ENCODE measurements around the gene ZNF296.

ZNF296 gene

DNA sequence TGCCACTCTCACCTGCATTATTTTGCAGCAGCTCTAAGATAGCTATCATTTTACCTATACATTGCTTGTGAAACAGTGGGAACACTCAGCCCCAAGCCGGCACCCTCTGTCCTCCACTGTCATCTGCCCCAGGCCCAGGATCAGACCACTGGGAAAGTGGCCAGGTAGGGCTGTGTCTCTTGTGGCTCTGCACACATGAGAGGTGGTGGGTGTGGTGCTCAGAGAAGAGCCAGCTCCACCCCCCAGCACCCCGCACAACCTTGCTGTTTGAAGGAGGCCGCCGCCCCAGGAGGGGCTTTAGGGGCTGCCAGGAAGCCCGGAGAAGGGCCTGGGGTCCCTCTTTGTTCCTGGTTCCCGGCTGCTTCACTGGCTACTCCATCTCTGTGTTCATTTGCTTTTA is 43.3 kb upstream of the ZNF296 start:
- no peak for DNase-seq (ENCODE audit: low read depth)
- no peak overlapping the region for H3K4me3 ChIP-seq (ENCODE audit: low read depth, low read length)
- TF ChIP-seq, protein P1, sequence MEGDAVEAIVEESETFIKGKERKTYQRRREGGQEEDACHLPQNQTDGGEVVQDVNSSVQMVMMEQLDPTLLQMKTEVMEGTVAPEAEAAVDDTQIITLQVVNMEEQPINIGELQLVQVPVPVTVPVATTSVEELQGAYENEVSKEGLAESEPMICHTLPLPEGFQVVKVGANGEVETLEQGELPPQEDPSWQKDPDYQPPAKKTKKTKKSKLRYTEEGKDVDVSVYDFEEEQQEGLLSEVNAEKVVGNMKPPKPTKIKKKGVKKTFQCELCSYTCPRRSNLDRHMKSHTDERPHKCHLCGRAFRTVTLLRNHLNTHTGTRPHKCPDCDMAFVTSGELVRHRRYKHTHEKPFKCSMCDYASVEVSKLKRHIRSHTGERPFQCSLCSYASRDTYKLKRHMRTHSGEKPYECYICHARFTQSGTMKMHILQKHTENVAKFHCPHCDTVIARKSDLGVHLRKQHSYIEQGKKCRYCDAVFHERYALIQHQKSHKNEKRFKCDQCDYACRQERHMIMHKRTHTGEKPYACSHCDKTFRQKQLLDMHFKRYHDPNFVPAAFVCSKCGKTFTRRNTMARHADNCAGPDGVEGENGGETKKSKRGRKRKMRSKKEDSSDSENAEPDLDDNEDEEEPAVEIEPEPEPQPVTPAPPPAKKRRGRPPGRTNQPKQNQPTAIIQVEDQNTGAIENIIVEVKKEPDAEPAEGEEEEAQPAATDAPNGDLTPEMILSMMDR (IDR thresholded peaks at IDR 0.05; ENCODE audit: insufficient read depth, low read depth, low read length, missing control alignments) = no peak

DNA sequence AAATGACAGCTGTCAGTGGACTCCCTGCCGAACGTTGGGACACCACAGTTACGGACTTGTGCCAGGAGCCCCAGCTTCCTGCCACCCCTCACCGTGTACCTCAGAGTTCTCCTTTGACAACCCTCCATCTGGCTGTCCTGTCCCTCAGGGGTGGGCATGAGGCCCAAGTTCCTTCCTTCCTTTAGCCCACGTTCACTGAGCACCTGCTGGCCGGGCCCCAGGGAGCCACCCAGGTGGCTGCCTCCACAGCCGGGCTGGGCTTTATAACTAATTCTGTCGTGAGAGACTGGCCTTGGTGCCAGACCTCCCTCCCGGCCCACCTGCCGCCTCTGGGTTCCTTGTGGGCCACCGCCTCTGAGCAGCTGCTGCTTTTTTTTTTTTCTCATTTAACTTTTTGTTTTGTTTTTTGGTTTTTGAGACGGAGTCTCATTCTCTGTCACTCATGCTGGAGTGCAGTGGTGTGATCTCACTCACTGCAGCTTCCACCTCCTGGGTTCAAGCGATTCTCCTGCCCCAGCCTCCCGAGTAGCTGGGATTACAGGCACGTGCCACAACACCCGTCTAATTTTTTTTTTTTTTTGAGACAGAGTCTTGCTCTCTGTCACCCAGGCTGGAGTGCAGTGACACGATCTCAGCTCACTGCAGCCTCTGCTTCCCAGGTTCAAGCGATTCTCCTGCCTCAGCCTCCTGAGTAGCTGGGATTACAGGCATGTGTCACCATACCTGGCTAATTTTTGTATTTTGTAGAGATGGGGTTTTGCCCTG is 42.5 kb upstream of the ZNF296 start:
- peak; percentile 73 for DNase-seq (ENCODE audit: low read depth)
- peak overlapping the region; percentile 35 for H3K4me3 ChIP-seq (ENCODE audit: low read depth, low read length)

DNA sequence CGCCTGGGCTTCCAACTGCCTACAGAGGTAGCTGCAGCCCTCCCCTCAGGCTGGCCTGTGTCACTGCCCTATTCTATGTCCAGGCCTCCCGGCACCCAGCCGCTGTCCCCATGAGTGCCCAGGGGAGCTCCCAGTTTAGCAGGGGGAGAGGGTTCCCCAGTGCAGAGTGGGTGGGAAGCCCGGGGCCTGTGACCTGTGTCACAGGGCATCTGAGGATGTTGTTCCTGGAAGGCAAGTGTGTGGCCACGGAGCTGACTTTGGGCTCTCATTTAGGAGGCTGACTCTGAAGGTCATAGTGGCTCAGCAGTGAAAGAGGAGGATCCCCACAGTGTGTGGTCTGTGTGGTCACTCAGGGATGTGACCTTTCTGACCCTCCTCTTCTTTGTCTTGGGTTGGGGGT is 41.8 kb upstream of the ZNF296 start:
- TF ChIP-seq, protein P1 (IDR thresholded peaks at IDR 0.05; ENCODE audit: insufficient read depth, low read depth, low read length, missing control alignments) = no peak
- H3K4me3 ChIP-seq (ENCODE audit: low read depth, low read length) = peak overlapping the region; percentile 35
- no peak for DNase-seq (ENCODE audit: low read depth)

DNA sequence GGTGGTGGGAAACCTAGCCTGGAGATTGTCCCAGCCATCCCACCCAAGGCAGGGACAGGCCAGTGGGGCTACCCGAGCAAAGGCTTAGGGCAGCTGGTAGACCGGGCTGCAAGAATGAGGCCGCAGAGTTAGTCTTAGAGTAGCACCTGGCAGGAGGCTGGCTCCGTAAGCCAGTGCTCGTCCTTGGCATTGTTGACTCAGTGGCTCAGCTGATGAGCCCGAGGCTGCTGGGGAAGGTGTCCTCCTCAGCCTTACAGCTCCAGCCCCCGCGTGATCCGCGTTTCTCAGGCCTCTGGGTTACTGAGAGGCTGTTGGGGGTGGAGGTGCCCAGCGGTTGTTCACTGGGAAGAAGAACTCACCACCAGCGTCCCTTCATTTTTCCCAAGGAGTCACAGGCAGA is 41.4 kb upstream of the ZNF296 start:
- TF ChIP-seq, protein P1 (IDR thresholded peaks at IDR 0.05; ENCODE audit: insufficient read depth, low read depth, low read length, missing control alignments) = no peak
- DNase-seq (ENCODE audit: low read depth) = no peak

DNA sequence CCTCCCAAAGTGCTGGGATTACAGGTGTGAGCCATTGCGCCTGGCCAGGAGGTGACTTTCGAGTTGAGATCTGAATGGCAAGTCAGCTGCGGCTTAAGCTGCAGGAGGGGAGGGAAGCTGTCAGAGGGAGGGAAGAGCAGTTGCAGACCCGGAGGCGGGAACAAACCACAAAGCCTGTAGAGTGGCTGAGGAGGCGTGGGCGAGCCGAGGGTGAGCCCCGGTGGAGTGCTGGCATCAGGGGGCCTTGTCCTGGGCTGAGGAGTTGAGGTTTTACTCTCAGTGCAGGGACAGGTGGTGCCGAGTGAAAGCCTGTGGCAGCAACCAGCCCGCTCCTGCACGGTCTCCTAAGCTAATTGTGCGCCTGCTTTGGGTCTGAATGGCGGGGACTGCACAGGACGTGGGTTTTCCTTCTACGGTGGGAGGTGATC is 40.9 kb upstream of the ZNF296 start:
- DNase-seq (ENCODE audit: low read depth) = peak; percentile 80
- TF ChIP-seq, protein P1 (IDR thresholded peaks at IDR 0.05; ENCODE audit: insufficient read depth, low read depth, low read length, missing control alignments) = no peak
- no peak overlapping the region for H3K4me3 ChIP-seq (ENCODE audit: low read depth, low read length)

More for the DNA sequence above, 41.4 kb upstream of the ZNF296 start:
- no peak overlapping the region for H3K4me3 ChIP-seq (ENCODE audit: low read depth, low read length)

DNA sequence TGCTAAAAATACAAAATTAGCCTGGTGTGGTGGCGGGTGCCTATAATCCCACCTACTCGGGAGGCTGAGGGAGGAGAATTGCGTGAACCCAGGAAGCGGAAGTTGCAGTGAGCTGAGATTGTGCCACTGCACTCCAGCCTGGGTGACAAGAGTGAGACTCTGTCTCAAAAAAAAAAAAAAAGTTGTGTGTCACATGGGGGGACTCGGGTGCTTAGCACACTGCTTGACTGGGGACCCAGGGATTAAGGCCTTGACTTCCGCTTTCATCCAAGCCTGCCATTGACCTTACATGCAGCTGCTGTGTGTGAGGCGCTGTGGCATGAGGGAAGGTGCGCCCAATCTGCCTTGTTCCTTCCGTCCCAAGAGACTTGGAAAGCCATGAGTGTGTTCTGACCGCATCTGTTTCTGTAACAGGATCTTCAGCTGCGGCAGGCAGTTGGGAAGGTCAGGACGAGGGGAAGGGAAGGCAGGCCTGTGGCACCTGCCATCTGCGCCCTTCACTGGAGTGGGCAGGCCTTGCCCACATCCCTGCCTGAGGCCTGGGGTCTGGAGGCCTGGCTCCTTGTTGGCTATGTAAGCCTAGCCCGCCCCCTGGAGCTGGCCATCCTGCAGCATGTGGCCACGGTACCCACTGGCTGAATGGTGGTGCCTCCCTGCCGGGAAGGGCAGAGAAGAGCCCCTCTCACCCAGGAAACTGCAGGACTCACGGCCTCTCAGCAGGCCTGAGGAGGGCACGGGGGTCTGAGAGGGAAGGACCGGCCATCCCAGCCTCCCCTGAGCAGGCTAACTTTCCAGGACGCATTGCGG is 39.7 kb upstream of the ZNF296 start:
- DNase-seq (ENCODE audit: low read depth) = no peak
- TF ChIP-seq, protein P1 (IDR thresholded peaks at IDR 0.05; ENCODE audit: insufficient read depth, low read depth, low read length, missing control alignments) = no peak
- no peak overlapping the region for H3K4me3 ChIP-seq (ENCODE audit: low read depth, low read length)

DNA sequence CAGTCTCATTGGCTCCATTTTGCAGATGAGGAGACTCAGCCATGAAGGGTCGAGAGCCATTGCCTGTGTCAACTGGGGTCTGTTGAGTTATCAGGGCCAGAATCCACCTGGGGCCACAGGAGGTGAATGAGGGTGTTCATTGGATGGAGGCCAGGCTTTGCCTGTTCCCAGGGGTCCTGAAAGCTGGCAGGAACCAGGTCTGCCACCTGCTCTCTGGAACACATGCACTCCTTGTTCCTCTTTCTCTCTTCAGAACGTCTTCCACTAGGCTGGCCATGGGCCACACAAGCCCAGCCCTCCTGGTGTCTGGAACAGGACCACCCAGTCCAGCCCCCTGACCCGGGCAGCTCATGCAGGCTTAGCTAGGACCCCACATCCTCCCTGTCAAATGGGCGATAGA is 37.8 kb upstream of the ZNF296 start:
- TF ChIP-seq, protein P1 (IDR thresholded peaks at IDR 0.05; ENCODE audit: insufficient read depth, low read depth, low read length, missing control alignments) = no peak
- no peak for DNase-seq (ENCODE audit: low read depth)
- no peak overlapping the region for H3K4me3 ChIP-seq (ENCODE audit: low read depth, low read length)
